HTERT RPE-1 (cell line): ENCODE data around the gene LDB2.
"Not testable (repeated sequence)": the region's sequence is repeated elsewhere in the genome, so short reads cannot be mapped to it uniquely, and the experiment has no call there.

Source experiments
- in situ Hi-C: fragments of 300-500 bp; cut with MboI; formaldehyde crosslinking; loops from 4 replicates; pipeline ENCODE4 v1.14.3; 2020; ENCODE audit warnings: low sequenced_read_pairs

Gene LDB2

DNA sequence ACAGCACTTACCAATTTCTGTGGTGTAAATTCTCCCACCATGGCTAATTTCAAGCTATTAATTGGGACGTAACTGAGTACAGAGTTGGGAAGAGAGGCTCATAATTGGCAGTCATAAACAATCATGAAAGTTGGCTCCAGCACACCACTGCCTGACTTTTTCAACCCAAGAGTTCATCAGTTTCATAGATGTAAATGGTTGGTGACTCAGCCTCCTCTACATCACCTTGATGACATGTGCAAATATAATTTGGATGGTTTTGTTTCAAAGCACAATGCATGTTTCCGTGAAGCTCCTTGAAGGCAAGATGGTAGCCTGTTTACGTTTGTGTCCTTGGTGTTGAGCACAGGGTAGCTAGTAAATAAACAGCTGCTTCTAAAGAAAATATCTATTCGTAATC, 235.1 kb downstream of the LDB2 start:
- in situ Hi-C loops, result no loop called here

DNA sequence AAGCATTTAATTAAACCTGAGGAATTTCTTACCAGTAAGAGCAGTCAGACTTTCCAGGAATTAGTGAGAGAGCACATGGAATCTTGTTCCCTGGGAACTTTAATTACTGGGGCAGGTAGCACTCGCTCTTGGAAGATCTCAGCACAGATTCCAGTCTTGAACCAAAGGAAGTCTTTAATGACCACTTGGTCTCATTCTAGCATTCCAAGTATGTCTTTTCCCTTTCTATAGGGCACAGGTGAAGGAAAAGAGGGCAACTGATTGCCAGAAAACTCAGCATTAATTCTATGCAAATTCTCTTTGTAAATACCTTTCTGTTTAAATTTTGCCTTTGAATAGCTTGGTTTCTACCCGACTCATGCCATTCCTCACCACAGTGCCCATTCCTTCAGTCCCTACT, 236.6 kb downstream of the LDB2 start:
- in situ Hi-C loops, result no loop called here

DNA sequence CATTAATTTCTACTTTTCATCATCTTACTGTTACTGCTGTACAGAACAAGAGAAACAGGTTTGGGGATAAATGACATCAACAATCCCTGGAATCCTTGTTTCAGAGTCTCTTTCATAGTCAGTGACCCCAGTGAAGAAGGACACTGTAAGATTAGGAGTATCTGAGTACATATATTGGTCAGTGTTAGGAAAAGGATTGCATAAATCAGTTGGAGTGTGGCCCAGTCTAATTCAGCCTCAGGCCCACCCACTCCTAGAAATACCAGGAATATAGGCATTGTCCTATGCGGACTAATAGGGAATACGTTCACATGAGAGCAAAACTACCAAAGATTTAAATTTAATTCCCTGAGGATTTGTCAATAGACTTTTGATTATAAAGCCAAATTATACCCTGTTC, 237.8 kb downstream of the LDB2 start:
- in situ Hi-C loops, result no loop called here

DNA sequence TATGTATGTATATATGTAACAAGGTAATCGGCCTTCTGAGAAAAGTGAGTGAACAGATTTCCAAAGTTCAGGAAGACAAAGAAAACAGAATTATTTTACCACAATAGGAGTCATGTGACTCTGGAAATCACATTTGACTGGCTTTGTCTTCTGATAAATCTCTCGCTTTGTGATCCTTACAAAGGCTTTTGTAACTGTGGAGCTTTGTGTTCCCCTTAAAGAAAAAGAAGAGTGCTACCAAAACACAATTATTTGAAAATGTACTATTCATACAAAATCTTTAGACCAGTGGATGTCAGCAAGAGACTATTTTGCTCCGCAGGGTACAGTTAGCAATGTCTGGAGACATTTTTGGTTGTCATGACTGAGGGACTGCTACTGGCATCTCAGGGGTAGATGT, 238.8 kb downstream of the LDB2 start:
- in situ Hi-C loops, result no loop called here

DNA sequence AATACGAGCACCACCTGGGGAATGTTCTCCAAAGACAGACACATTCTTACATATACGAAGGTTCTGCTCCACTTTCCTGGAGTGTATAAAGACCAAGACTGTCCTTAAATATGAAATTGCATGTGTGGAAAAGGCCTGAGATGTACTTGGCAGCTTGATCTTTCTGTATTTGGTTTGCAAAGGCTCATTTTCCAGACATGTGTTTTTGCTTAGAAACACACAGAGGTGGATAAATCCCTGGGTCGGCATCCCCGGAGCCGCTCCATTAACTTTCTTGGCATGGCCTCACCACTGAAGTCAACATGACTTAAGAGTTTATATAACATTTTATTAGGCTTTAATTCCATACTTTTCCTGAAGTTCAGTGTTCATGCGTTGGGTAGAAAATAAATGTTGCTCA, 239.4 kb downstream of the LDB2 start:
- in situ Hi-C loops, result no loop called here

DNA sequence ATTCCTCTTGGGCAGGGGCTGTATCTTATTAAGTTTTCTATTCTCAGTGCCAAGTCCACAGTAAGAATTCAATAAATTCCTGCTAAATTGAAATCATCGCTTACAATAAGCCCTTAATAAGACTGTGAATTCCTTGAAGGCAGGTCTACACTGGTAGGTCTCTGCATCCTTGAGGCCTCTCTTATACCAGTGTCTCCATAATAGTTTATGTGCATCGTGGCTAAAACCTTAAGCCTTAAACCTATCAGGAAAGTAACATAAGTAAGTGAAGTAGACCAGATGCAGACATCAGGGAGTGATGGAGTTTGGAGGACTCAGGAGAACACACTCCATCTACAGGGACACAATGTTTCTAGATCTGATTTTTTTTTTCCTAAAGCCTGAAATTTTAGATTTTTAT, 240.3 kb downstream of the LDB2 start:
- in situ Hi-C loops, result no loop called here

DNA sequence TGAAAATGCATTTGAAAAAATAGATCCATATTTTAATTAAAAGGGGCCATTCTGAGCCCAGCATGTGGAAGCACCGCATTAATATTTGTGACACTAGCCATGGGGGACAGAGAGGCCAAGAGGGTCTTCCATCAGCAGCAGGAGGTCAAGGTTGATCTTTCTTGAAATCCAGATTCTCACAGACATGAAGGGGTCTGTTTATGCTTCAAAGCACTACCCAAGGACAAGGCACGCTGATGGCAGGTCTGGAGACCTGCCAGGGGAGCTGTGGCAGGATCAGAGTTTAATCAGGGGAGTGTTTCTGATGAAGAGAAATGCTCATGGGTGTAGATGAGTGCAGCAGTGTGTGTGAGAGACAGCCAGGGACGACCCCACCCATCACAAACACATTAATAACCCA, 243.3 kb downstream of the LDB2 start:
- in situ Hi-C loops, result no loop called here

DNA sequence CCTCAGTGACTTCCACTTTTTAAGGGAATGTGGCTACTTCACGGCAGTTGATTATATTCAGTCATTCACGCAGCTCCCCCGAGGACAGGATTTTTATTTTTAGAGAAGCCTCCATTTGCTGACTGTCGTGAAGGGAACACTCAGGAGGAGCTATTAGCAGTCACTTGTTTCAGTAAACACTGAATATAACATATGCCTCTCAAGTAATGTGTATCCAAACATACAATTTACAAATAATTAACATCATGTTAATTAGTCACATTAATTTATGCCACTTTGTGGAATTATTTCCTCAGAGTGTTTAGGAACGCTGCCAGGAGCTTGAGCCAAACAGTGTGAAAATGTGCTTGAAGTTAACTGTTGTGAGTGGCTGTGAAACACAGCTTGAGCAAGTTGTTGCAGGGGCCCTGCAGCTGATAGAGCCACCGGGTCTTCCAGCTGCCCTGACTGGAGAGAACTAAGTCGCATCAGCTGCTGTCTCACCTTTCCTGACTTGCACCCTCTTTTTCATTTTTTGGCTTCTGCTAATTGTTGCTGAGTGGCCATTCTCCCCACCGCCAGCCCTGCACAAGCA, 245.6 kb downstream of the LDB2 start:
- in situ Hi-C loops, result no loop called here

DNA sequence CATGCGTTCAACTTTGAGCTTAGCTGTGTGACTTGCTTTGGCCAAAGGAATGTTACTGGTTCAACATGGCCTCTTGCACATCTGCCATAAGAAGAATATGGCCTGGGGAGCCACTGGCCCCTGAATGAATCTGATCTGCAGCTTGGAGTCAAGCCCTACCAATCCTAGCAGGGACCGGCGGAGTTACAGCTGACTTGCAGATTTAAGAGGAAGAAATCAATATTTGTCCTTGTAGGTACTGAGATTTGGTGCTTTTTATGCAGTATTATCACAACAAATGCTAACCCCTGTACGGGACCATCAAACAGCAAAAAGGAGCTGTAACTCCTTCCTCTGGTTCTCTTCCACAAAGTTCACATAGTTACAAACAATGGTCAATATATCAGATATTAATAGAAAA, 252.0 kb downstream of the LDB2 start:
- in situ Hi-C loops, result no loop called here

DNA sequence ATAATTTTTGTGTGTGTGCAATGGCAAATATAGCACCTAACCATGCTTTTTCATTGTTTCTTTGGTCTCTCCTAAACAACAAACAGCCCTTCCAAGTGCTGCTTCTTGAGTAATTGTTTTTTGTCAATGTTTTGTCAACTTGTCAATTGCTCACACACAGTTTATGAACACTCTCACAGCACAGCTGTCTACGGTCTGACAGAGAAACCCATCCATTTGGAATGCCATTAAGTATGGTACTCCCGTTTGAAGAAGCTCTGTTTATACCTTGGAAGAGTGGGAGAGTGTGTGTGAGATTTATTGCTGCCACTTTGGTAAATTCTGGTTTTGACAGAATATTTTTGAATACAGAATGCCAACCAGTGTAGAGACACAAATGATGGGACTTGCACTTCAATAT, 254.6 kb downstream of the LDB2 start:
- in situ Hi-C loops, result no loop called here

DNA sequence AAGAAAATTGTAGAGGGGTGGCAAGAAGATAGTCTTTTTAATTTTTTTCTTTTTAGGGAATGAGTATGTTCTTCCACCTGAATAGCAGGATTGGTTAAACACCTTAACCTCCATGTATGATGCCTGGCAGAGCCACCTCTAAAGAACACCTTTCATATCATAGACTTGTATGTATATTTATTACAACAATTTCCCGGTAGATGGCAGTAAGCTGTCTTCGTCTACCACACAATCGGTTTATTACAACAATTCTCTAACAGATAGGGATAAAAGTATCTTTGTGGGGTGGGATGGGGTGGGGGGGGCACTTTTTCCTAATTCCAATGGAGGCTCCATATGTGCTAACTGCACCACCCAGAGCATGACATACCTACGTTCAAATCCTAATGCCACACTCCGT, 255.5 kb downstream of the LDB2 start:
- in situ Hi-C loops, result no loop called here

DNA sequence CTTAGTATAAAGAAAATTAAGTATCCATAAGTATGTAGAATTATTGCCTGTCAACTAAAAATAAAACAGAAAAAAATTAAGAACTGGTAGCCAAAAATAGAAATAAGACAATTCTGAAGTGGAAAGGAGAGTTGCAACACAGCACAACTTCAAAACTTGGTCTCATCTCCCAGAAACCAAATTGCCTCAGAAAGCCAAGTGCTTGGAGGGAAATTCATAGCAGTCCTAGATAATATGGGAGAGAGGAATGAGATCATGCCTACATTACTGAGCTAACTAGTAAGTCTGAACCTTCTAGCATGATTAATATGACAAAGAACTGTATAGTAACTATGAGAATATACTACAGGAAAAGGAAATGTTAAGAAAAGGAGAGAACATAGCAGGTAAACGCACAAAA, 256.5 kb downstream of the LDB2 start:
- in situ Hi-C loops, result no loop called here

DNA sequence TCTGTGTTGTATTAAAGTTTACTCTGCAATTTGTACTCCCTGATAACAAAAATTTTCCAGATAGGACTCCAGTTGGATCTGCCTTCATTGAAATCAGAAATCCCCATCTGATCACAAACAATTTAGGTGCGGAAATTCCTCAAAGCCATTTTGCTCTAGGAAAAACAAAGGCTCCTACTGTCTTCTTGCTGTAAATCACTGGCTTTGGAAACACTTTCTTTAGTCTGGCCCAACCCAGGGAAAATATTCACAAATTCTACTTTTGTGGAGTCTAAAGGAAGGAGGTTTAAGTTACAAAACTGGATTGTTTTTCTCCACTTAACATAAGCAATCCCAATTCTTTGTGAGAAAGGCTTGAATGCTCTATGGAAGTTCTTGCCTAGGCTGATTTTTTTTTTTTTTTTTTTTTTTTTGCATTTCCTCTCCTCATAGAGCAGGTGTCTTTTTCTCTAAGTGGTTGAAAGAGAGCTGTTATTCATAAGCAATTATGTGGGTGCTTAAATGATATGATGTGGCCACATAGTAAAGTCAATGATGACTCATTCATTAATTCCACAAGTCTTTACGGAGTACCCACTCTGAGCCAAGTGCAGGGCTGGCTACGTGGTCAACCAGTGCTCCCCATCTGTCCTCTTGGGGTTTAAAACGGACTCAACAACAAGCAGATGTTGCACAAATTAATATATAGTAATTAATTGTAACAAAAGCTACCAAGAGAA, 261.4 kb downstream of the LDB2 start:
- in situ Hi-C loops, result no loop called here

DNA sequence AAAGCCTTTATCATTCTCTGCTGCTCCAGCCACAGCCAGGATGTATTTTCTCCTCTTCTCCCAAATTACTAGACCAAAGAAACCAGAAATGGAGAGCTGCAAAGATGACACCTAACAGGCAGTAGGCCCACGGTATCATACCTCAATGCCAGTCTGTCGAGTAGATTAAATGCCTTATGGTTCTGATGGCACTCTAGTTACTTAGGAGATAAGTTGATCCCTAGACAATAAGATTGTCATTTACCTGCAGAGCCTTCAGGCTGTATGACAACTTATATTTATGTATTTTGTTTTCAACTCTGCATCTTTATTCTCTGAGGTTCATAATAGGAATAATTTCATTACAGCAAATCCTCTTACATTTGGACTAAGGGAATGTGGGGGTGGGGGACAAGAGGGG, 262.1 kb downstream of the LDB2 start:
- in situ Hi-C loops, result no loop called here

DNA sequence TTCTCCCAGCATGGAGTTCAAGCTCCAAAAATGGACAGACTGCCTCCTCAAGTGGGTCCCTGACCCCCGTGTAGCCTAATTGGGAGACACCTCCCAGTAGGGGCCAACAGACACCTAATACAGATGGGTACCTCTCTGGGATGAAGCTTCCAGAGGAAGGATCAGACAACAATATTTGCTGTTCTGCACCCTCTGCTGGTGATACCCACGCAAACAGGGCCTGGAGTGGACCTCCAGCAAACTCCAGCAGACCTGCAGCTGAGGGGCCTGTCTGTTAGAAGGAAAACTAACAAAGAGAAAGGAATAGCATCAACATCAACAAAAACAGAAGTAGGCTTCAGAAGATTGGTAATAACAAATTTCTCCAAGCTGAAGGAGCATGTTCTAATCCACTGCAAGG, 269.2 kb downstream of the LDB2 start:
- in situ Hi-C loops, result not testable (repeated sequence)

DNA sequence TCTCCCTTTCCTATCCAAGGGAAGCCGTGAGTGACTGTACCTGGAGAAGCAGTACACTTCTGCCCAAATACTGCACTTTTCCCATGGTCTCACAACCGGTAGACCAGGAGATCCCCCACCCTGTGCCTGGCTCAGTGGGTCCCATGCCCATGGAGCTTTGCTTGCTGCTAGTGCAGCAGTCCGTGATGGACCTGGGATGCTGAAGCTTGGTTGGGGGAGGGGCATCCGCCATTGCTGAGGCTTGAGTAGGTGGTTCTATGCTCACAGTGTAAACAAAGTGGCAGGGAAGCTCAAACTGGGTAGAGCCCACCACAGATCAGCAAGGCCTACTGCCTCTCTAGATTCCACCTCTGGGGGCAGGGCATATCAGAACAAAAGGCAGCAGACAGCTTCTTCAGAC, 269.6 kb downstream of the LDB2 start:
- in situ Hi-C loops, result not testable (repeated sequence)

DNA sequence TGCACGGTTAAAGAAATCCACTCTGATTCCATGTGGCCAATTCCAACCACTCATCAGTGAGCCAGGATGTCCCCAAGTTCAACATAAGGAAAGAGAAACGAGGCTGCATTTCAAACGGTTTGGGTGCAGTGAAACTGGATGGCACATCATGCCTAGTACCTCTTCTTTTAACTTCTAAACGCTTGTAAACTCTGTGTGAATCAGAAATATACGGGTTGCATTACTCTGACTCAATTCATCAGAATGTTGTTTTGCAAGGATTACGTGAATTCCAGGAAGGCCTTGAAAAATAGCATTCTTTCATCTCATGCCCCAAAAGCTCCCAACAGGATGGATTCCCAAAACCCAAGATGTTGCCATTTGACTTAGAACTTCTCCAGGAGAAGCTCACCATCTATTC, 270.4 kb downstream of the LDB2 start:
- in situ Hi-C loops, result no loop called here

DNA sequence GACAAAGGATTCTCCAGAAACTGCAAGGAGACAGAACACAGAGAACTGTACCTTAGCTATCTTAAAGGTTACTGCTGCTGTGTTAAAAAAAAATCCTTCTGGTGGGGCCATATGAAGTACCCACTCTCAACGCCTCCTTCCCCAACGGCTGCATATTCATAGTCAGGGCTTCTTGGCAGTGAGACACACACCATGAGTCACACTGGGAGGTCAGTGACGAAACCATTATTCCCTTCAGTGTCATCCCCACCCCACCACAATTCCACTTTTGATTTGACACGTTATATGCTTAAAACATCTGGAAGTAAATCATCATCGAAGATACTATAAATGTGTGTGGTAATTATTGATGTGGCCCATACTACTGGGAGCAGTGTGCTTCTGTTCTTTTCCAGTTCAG, 271.5 kb downstream of the LDB2 start:
- in situ Hi-C loops, result no loop called here

DNA sequence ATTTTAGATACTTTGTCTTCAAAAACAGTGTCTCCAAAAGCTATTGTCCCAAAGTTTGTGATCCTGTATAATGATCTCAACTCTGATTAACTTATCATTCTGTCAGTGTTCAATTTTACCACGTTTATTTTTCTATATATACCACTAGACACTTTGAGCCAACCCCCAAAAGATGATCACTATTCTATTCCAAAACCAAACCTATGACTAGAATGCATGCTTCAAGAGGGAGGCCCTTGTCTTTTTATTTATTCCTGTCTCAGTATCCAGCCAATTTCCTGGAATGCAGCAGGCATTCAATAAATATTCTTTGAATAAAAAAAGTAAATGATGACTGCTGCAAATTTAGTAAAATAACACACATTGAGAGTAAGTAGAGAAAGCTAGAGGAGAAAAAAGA, 275.6 kb downstream of the LDB2 start:
- in situ Hi-C loops, result no loop called here

DNA sequence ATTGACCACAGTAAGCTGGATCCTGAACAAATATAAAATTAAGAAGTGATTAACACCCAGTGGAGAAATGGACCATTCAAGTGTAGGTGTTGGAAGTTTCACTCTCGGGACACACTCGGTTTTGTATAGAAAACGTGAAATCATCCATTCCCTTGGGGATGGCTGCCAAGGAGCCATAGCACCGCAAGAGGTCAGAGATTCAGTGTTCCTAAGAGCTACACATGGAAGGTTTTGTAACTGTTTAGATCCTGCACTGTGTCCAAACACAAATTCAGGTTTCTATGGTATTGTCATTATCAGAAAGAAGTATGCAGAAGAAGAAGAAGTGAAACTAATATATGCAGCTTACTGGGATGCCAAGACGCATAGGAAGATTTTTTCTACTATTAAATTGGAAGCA, 281.0 kb downstream of the LDB2 start:
- in situ Hi-C loops, result no loop called here

DNA sequence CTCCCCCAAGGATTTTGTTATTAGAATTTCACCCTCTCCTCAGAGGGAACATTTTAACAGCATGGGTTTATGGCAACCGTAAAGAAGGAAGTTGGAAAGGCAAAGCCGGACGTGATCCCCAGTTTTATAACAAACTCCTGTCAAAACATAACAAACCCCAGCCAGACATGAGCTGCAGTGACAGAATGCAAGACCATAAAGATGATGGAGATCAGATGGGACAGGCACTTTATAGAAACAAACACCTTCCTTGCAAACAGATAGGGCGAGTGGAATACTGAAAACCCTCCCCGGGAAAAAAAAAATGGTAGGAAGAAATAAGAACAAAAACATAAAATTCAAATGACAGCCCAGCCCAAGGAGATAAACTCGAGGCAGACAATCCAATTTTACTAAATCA, 281.4 kb downstream of the LDB2 start:
- in situ Hi-C loops, result no loop called here

DNA sequence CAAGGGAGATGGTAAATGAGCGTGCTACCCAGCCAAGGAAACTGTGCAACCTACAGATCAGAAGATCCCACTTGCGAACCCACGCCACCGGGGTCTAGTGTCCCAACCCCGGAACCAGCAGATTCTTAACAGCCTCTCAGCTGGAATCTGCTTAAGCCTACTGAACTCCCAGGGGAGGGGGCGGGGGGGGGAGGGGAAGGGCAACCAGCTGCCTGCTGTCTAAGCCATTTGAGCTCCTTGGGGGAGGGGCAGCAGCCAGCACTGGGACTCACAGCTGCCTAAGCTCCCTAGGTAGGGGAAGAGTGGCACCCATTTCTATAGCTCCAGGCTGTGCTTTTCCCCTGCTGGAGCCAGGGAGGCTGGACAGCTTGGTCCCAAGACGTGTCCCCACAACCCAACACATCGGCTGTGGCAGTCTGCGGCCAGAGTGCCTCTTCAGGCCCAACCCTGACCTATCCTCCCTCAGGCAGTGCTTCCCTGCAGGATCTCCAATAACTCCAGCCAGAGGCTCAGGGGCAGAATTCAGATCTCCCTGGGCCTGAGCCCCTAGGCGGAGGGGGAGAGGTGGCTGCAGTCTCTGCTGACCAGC, 289.2 kb downstream of the LDB2 start:
- in situ Hi-C loops, result no loop called here

DNA sequence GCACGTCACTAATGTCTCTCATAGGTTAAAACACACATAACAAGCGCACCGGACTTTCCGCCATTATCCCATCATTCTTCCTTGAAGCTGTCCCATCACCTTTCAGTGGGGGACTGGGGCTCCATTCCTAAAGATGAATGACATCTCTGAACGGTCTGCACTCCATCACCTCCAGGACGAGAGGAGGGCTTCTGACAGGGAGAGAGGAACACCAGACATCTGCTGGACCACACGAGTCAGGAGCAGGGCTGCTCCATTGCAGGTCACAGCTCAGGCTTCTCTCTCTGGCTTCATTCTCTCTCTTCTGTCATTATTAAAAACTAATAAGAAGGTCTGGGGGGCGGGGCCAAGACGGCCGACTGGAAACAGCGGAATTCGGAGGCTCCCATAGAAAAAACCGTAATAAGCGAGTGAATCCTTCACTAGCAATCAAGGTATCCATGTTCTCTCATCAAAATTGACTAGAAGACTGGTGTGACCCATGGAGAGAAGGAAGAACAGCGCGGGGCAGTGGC, 289.8 kb downstream of the LDB2 start:
- in situ Hi-C loops, result no loop called here
